ENCODE measurements around the gene INSIG1.

The INSIG1 gene

GRCh38 chr7:155323001-155323638 lies 25.4 kb downstream of the INSIG1 start:
- Histone ChIP-seq H2BK120ac (ENCODE audit: low read depth, low read length) (no peak overlapping the region), H3K9me3 (replicated peaks in 1 of 2; ENCODE audit: control insufficient read depth in 2 of 2, insufficient read depth in 1 of 2, low read depth in 1 of 2, low read length in 2 of 2) (peaks cover 0 to 7% of the 10 kb centered on the region in 2 donors), H2BK12ac (ENCODE audit: low read length) (no peak overlapping the region), H4K8ac (ENCODE audit: low read depth, low read length) (no peak overlapping the region), H3K27ac (replicated peaks; ENCODE audit: low read length) (no peak overlapping the region), H3K79me1 (ENCODE audit: low read depth, low read length) (no peaks in the 10 kb centered on the region), H3K23ac (ENCODE audit: low read depth, low read length, poor library complexity) (no peak overlapping the region), H3K4me2 (ENCODE audit: insufficient read depth, low read length, poor library complexity, severe bottlenecking) (no peak overlapping the region), H3K14ac (ENCODE audit: low read length) (no peak overlapping the region), H2BK15ac (ENCODE audit: low read length) (no peak overlapping the region), H2BK5ac (ENCODE audit: low read length) (no peak overlapping the region), H3K27me3 (ENCODE audit: control insufficient read depth in 3 of 3, insufficient read depth in 3 of 3, low read depth in 1 of 3, low read length in 3 of 3) (peaks cover 0 to 14% (median 0%) of the 10 kb centered on the region in 3 experiments), H3K36me3 (replicated peaks in 1 of 2; ENCODE audit: control insufficient read depth in 2 of 2, insufficient read depth in 2 of 2, low read length in 2 of 2) (no peaks in the 10 kb centered on the region), H2AK5ac (ENCODE audit: low read depth, low read length) (no peak overlapping the region), H2AFZ (ENCODE audit: low read length) (no peak overlapping the region), H3K4me1 (ENCODE audit: control insufficient read depth in 2 of 2, insufficient read depth in 1 of 2, low read depth in 1 of 2, low read length in 2 of 2) (no peaks in the 10 kb centered on the region), H3K18ac (ENCODE audit: low read length) (no peak overlapping the region), H3K4ac (ENCODE audit: low read length) (no peak overlapping the region), H3K9ac (ENCODE audit: low read depth, low read length, poor library complexity) (no peak overlapping the region), H4K91ac (ENCODE audit: low read depth, low read length, poor library complexity) (no peak overlapping the region), H3K4me3 (ENCODE audit: low read length in 2 of 2) (no peak overlapping the region)
- no peak for DNase-seq (ENCODE audit: low spot score)

DNA sequence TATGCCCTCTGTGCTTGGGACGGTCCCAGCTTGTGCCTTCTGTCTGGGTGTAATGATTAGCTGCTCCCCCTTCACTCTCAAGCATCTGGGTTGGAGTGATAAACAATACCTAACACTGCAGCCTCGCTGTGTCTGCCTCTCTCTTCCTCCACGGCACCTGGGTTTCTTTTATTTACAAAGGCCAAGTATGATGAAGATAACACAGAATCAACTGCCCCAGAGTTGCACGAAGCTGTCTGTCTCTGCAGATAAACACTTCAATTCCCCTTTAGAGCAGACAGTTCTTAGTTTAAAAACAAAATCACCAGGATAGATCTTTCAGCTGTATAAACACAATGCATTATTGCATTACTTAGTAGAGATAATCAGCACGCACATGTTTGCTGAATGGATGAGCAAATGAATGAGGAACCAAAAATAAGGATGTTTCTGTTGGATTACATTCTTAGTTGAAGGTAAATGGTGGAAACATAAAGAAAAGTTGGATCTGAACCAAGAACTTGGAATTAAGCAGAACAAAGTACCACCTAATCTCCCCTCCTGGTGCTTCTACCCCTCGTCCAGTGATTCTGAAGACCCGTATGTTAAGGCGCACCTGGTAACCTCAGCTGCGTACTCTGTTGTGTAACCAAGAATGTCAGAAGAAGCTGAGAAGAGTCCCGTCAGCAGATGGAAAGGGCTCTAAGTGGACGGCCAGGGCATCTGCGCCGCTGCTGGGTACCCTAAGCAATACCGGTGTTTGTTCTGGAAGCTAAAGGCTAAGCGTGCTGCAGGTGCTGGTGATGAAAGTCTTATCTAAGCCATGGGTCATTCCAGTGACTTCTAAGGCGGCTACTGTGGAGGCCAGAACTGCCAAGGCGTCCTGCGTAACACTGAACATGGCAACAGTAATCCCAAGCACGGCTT lies 26.6 kb downstream of the INSIG1 start:
- no peak overlapping the region for H2BK12ac ChIP-seq (ENCODE audit: low read length)
- H2AK5ac ChIP-seq (ENCODE audit: low read depth, low read length), result peak overlapping the region; percentile 47
- WGBS, 2 donors (ENCODE audit: extremely low coverage in 2 of 2, insufficient read length in 2 of 2, insufficient replicate concordance in 1 of 2), result no CpG with 5 or more reads among the region's 19 CpGs
- H3K9ac ChIP-seq (ENCODE audit: low read depth, low read length, poor library complexity), result no peak overlapping the region
- no peak for DNase-seq (ENCODE audit: low spot score)
- H4K91ac ChIP-seq (ENCODE audit: low read depth, low read length, poor library complexity), result no peak overlapping the region
- H3K4me3 ChIP-seq (ENCODE audit: low read length in 2 of 2), result no peak overlapping the region
- H3K18ac ChIP-seq (ENCODE audit: low read length), result no peak overlapping the region
- no peak overlapping the region for H3K4me2 ChIP-seq (ENCODE audit: insufficient read depth, low read length, poor library complexity, severe bottlenecking)
- no peak overlapping the region for H4K8ac ChIP-seq (ENCODE audit: low read depth, low read length)
- no peak overlapping the region for H2BK120ac ChIP-seq (ENCODE audit: low read depth, low read length)
- no peak overlapping the region for H2BK15ac ChIP-seq (ENCODE audit: low read length)
- H3K27ac ChIP-seq (replicated peaks; ENCODE audit: low read length), result no peak overlapping the region
- H3K9me3 ChIP-seq (replicated peaks in 1 of 2; ENCODE audit: control insufficient read depth in 2 of 2, insufficient read depth in 1 of 2, low read depth in 1 of 2, low read length in 2 of 2), result peaks cover 0 to 7% of the 10 kb centered on the region in 2 donors
- no peak overlapping the region for H3K23ac ChIP-seq (ENCODE audit: low read depth, low read length, poor library complexity)
- no peak overlapping the region for H2BK5ac ChIP-seq (ENCODE audit: low read length)
- H3K79me1 ChIP-seq (ENCODE audit: low read depth, low read length), result no peaks in the 10 kb centered on the region
- H2AFZ ChIP-seq (ENCODE audit: low read length), result no peak overlapping the region
- peak overlapping the region; percentile 75 for H3K14ac ChIP-seq (ENCODE audit: low read length)
- H3K27me3 ChIP-seq (ENCODE audit: control insufficient read depth in 3 of 3, insufficient read depth in 3 of 3, low read depth in 1 of 3, low read length in 3 of 3), result peaks cover 0 to 16% (median 0%) of the 10 kb centered on the region in 3 experiments
- no peak overlapping the region for H3K4ac ChIP-seq (ENCODE audit: low read length)
- no peaks in the 10 kb centered on the region for H3K36me3 ChIP-seq (replicated peaks in 1 of 2; ENCODE audit: control insufficient read depth in 2 of 2, insufficient read depth in 2 of 2, low read length in 2 of 2)
- no peaks in the 10 kb centered on the region for H3K4me1 ChIP-seq (ENCODE audit: control insufficient read depth in 2 of 2, insufficient read depth in 1 of 2, low read depth in 1 of 2, low read length in 2 of 2)

DNA sequence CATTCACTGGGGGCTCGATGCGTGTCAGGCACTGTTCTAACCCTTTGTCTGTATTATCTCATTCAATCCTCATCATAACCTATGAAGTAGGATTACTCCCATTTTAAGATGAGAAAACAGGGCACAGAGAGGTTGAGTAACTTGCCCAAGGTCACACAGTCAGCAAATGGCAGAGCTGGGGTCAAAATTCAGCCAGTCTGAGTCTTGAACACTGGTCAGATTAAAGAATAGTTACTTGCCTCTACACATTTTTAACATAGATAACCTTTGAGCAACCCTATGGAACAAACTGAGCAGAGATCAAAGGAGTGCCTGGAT lies 27.2 kb downstream of the INSIG1 start:
- no peak overlapping the region for H2AFZ ChIP-seq (ENCODE audit: low read length)
- H3K79me1 ChIP-seq (ENCODE audit: low read depth, low read length), result no peaks in the 10 kb centered on the region
- no peak overlapping the region for H3K9ac ChIP-seq (ENCODE audit: low read depth, low read length, poor library complexity)
- no peak overlapping the region for H3K4me3 ChIP-seq (ENCODE audit: low read length in 2 of 2)
- no peak overlapping the region for H2BK12ac ChIP-seq (ENCODE audit: low read length)
- H3K14ac ChIP-seq (ENCODE audit: low read length), result no peak overlapping the region
- H3K4me2 ChIP-seq (ENCODE audit: insufficient read depth, low read length, poor library complexity, severe bottlenecking), result no peak overlapping the region
- no peak overlapping the region for H2AK5ac ChIP-seq (ENCODE audit: low read depth, low read length)
- H2BK15ac ChIP-seq (ENCODE audit: low read length), result no peak overlapping the region
- no peak for DNase-seq (ENCODE audit: low spot score)
- peaks cover 0 to 16% (median 0%) of the 10 kb centered on the region in 3 experiments for H3K27me3 ChIP-seq (ENCODE audit: control insufficient read depth in 3 of 3, insufficient read depth in 3 of 3, low read depth in 1 of 3, low read length in 3 of 3)
- no peak overlapping the region for H2BK5ac ChIP-seq (ENCODE audit: low read length)
- no peak overlapping the region for H3K4ac ChIP-seq (ENCODE audit: low read length)
- no peak overlapping the region for H4K8ac ChIP-seq (ENCODE audit: low read depth, low read length)
- H4K91ac ChIP-seq (ENCODE audit: low read depth, low read length, poor library complexity), result no peak overlapping the region
- WGBS, 2 donors (ENCODE audit: extremely low coverage in 2 of 2, insufficient read length in 2 of 2, insufficient replicate concordance in 1 of 2), result no CpG with 5 or more reads among the region's 2 CpGs
- H3K36me3 ChIP-seq (replicated peaks in 1 of 2; ENCODE audit: control insufficient read depth in 2 of 2, insufficient read depth in 2 of 2, low read length in 2 of 2), result no peaks in the 10 kb centered on the region
- H3K4me1 ChIP-seq (ENCODE audit: control insufficient read depth in 2 of 2, insufficient read depth in 1 of 2, low read depth in 1 of 2, low read length in 2 of 2), result no peaks in the 10 kb centered on the region
- H2BK120ac ChIP-seq (ENCODE audit: low read depth, low read length), result no peak overlapping the region
- H3K9me3 ChIP-seq (replicated peaks in 1 of 2; ENCODE audit: control insufficient read depth in 2 of 2, insufficient read depth in 1 of 2, low read depth in 1 of 2, low read length in 2 of 2), result peaks cover 0 to 7% of the 10 kb centered on the region in 2 donors
- no peak overlapping the region for H3K18ac ChIP-seq (ENCODE audit: low read length)
- H3K27ac ChIP-seq (replicated peaks; ENCODE audit: low read length), result no peak overlapping the region
- no peak overlapping the region for H3K23ac ChIP-seq (ENCODE audit: low read depth, low read length, poor library complexity)

DNA sequence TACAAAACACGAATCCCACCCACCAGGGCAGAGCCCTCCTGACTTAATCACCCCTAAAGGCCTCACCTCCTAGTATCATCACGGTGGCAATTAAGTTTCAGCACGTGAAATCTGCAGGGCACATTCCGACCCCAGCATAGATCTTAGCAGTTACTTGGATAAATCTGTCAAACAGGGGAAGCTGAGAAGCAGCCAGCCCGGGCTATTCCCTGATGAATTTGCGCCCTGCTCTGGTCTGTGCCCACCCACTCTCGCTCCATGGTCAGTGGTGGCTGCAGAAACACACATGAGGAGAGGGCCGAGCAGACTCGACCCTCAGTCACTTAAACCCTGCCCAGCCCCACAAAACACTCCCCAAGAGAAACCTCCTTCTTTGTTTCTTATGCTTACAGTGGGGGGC lies 28.7 kb downstream of the INSIG1 start:
- H3K27me3 ChIP-seq (ENCODE audit: control insufficient read depth in 3 of 3, insufficient read depth in 3 of 3, low read depth in 1 of 3, low read length in 3 of 3), result peaks cover 0 to 28% (median 0%) of the 10 kb centered on the region in 3 experiments
- peak overlapping the region; percentile 9 for H2BK120ac ChIP-seq (ENCODE audit: low read depth, low read length)
- no peak overlapping the region for H3K23ac ChIP-seq (ENCODE audit: low read depth, low read length, poor library complexity)
- no peak overlapping the region for H2BK12ac ChIP-seq (ENCODE audit: low read length)
- no peak overlapping the region for H3K14ac ChIP-seq (ENCODE audit: low read length)
- H3K4ac ChIP-seq (ENCODE audit: low read length), result no peak overlapping the region
- H3K36me3 ChIP-seq (replicated peaks in 1 of 2; ENCODE audit: control insufficient read depth in 2 of 2, insufficient read depth in 2 of 2, low read length in 2 of 2), result no peaks in the 10 kb centered on the region
- H4K8ac ChIP-seq (ENCODE audit: low read depth, low read length), result no peak overlapping the region
- no peak overlapping the region for H2BK15ac ChIP-seq (ENCODE audit: low read length)
- H2AK5ac ChIP-seq (ENCODE audit: low read depth, low read length), result no peak overlapping the region
- no peaks in the 10 kb centered on the region for H3K4me1 ChIP-seq (ENCODE audit: control insufficient read depth in 2 of 2, insufficient read depth in 1 of 2, low read depth in 1 of 2, low read length in 2 of 2)
- no peak overlapping the region for H2AFZ ChIP-seq (ENCODE audit: low read length)
- H3K27ac ChIP-seq (replicated peaks; ENCODE audit: low read length), result no peak overlapping the region
- H3K9me3 ChIP-seq (replicated peaks in 1 of 2; ENCODE audit: control insufficient read depth in 2 of 2, insufficient read depth in 1 of 2, low read depth in 1 of 2, low read length in 2 of 2), result peaks cover 0 to 7% of the 10 kb centered on the region in 2 donors
- H3K4me3 ChIP-seq (ENCODE audit: low read length in 2 of 2), result no peak overlapping the region
- H3K79me1 ChIP-seq (ENCODE audit: low read depth, low read length), result no peaks in the 10 kb centered on the region
- H3K18ac ChIP-seq (ENCODE audit: low read length), result no peak overlapping the region
- no CpG with 5 or more reads among the region's 9 CpGs for WGBS, 2 donors (ENCODE audit: extremely low coverage in 2 of 2, insufficient read length in 2 of 2, insufficient replicate concordance in 1 of 2)
- H3K4me2 ChIP-seq (ENCODE audit: insufficient read depth, low read length, poor library complexity, severe bottlenecking), result no peak overlapping the region
- H3K9ac ChIP-seq (ENCODE audit: low read depth, low read length, poor library complexity), result no peak overlapping the region
- DNase-seq (ENCODE audit: low spot score), result no peak
- no peak overlapping the region for H2BK5ac ChIP-seq (ENCODE audit: low read length)
- no peak overlapping the region for H4K91ac ChIP-seq (ENCODE audit: low read depth, low read length, poor library complexity)

All from neuronal stem cell (in vitro differentiated cells).